Trophoblast cell (in vitro differentiated cells and primary cell): Measurements from ENCODE around the gene INCA1.

Experiments
- DNase-seq, 2 donors: peaks; one replicate each; pipeline ENCODE4 v3.0.0-alpha.2; 2016
- H2AFZ ChIP-seq: 2 replicates; pipeline ENCODE4 v1.6.1; 2013; ENCODE audit warnings: low read length, moderate library complexity, mild to moderate bottlenecking; ENCODE audit not compliant: insufficient read depth, poor library complexity
- H2AK5ac ChIP-seq: 2 replicates; pipeline ENCODE4 v1.6.1; 2013; ENCODE audit warnings: mild to moderate bottlenecking, low read length
- H2BK120ac ChIP-seq: 2 replicates; pipeline ENCODE4 v1.6.1; 2013; ENCODE audit warnings: low read length, mild to moderate bottlenecking, moderate library complexity; ENCODE audit not compliant: insufficient read depth, poor library complexity
- H2BK12ac ChIP-seq: 2 replicates; pipeline ENCODE4 v1.6.1; 2013; ENCODE audit warnings: mild to moderate bottlenecking, low read length, moderate library complexity
- H2BK5ac ChIP-seq: 2 replicates; pipeline ENCODE4 v1.6.1; 2013; ENCODE audit warnings: low read length, low read depth, moderate library complexity, mild to moderate bottlenecking; ENCODE audit not compliant: poor library complexity
- H3K14ac ChIP-seq: 2 replicates; pipeline ENCODE4 v1.6.1; 2013; ENCODE audit warnings: mild to moderate bottlenecking, low read length
- H3K18ac ChIP-seq: 2 replicates; pipeline ENCODE4 v1.6.1; 2013; ENCODE audit warnings: mild to moderate bottlenecking, low read length
- H3K23ac ChIP-seq: 2 replicates; pipeline ENCODE4 v1.6.1; 2013; ENCODE audit warnings: low read length
- H3K27ac ChIP-seq: 2 replicates; pipeline ENCODE4 v1.5.1; 2013; ENCODE audit warnings: low read depth, mild to moderate bottlenecking, inconsistent platforms, low read length, moderate library complexity
- H3K27me3 ChIP-seq: 2 replicates; pipeline ENCODE4 v1.6.1; 2013; ENCODE audit warnings: inconsistent platforms, mild to moderate bottlenecking, low read length, moderate library complexity; ENCODE audit not compliant: insufficient read depth
- H3K36me3 ChIP-seq, 2 experiments: 1 replicate in 1 of 2; 2 replicates in 1 of 2; pipeline ENCODE4 v1.6.1; 2013; ENCODE audit warnings: low read length in 2 of 2, mild to moderate bottlenecking in 2 of 2, moderate library complexity in 1 of 2; ENCODE audit not compliant: insufficient read depth in 2 of 2, control insufficient read depth in 1 of 2
- H3K4ac ChIP-seq: 2 replicates; pipeline ENCODE4 v1.6.1; 2013; ENCODE audit warnings: low read depth, mild to moderate bottlenecking, low read length, moderate library complexity
- H3K4me1 ChIP-seq, 2 experiments: 1 replicate in 1 of 2; 2 replicates in 1 of 2; pipeline ENCODE4 v1.6.1; 2013; ENCODE audit warnings: low read length in 2 of 2, mild to moderate bottlenecking in 2 of 2, moderate library complexity in 1 of 2; ENCODE audit not compliant: insufficient read depth in 2 of 2, control insufficient read depth in 1 of 2
- H3K4me2 ChIP-seq: 2 replicates; pipeline ENCODE4 v1.6.1; 2013; ENCODE audit warnings: inconsistent platforms, mild to moderate bottlenecking, low read length, moderate library complexity
- H3K4me3 ChIP-seq: 2 replicates; pipeline ENCODE4 v1.5.1; 2013; ENCODE audit warnings: mild to moderate bottlenecking, low read depth, low read length, inconsistent platforms
- H3K79me1 ChIP-seq: one replicate; pipeline ENCODE4 v1.6.1; 2013; ENCODE audit warnings: low read length
- H3K79me2 ChIP-seq: 2 replicates; pipeline ENCODE4 v1.6.1; 2013; ENCODE audit warnings: low read length, mild to moderate bottlenecking; ENCODE audit not compliant: control insufficient read depth, insufficient read depth, poor library complexity
- H3K9ac ChIP-seq: 2 replicates; pipeline ENCODE4 v1.6.1; 2013; ENCODE audit warnings: mild to moderate bottlenecking, low read length
- H3K9me3 ChIP-seq: 2 replicates; pipeline ENCODE4 v1.6.1; 2013; ENCODE audit warnings: low read depth, mild to moderate bottlenecking, control low read depth, inconsistent platforms, low read length; ENCODE audit not compliant: insufficient read depth
- H4K12ac ChIP-seq: 2 replicates; pipeline ENCODE4 v1.6.1; 2013; ENCODE audit warnings: low read depth, mild to moderate bottlenecking, low read length, moderate library complexity
- H4K8ac ChIP-seq: 2 replicates; pipeline ENCODE4 v1.6.1; 2013; ENCODE audit warnings: low read depth, mild to moderate bottlenecking, low read length, moderate library complexity
- H4K91ac ChIP-seq: one replicate; pipeline ENCODE4 v1.6.1; 2013; ENCODE audit warnings: low read depth, mild to moderate bottlenecking, low read length, moderate library complexity
- WGBS: extraction: QIAGEN DNeasy Blood & Tissue Kit; methylation state at CpG from one replicate; pipeline ENCODE4 v1.1.7; 2013; ENCODE audit warnings: missing lambda C conversion rate; ENCODE audit not compliant: insufficient read length, insufficient coverage; ENCODE audit errors: extremely low coverage; 5-methylcytosine and 5-hydroxymethylcytosine counted together

The INCA1 gene

GRCh38 chr17:4944163-4944553 lies 53.2 kb downstream of the INCA1 start:
- H3K4ac ChIP-seq = no peak overlapping the region
- DNase-seq = peak in 1 of 2 donors; percentile 49
- no peak overlapping the region for H2BK5ac ChIP-seq
- H3K4me1 ChIP-seq = peaks cover 17 to 27% of the 10 kb centered on the region in 2 experiments
- H2BK120ac ChIP-seq = no peak overlapping the region
- H2BK12ac ChIP-seq = no peak overlapping the region
- peaks cover 30% of the 10 kb centered on the region for H3K79me1 ChIP-seq
- H3K4me3 ChIP-seq = no peak overlapping the region
- H3K27ac ChIP-seq = peak overlapping the region; percentile 57
- no peak overlapping the region for H3K23ac ChIP-seq
- H4K12ac ChIP-seq = no peak overlapping the region
- H2AFZ ChIP-seq = no peak overlapping the region
- no peak overlapping the region for H3K18ac ChIP-seq
- H3K79me2 ChIP-seq = peaks cover 31% of the 10 kb centered on the region
- H2AK5ac ChIP-seq = no peak overlapping the region
- peaks cover 37 to 49% of the 10 kb centered on the region in 2 experiments for H3K36me3 ChIP-seq
- peaks cover 1% of the 10 kb centered on the region for H3K9me3 ChIP-seq
- H4K91ac ChIP-seq = no peak overlapping the region
- no peak overlapping the region for H3K9ac ChIP-seq
- no peaks in the 10 kb centered on the region for H3K27me3 ChIP-seq
- no CpG with 5 or more reads among the region's 3 CpGs for WGBS
- no peak overlapping the region for H4K8ac ChIP-seq
- H3K4me2 ChIP-seq = no peak overlapping the region
- H3K14ac ChIP-seq = no peak overlapping the region

GRCh38 chr17:4942760-4943508 lies 54.4 kb downstream of the INCA1 start:
- no CpG with 5 or more reads among the region's 13 CpGs for WGBS
- Histone ChIP-seq H3K18ac (no peak overlapping the region), H3K4me1 (peaks cover 25 to 33% of the 10 kb centered on the region in 2 experiments), H3K9ac (no peak overlapping the region), H3K23ac (no peak overlapping the region), H2BK5ac (no peak overlapping the region), H3K4me3 (peak overlapping the region; percentile 14), H3K9me3 (no peaks in the 10 kb centered on the region), H2BK12ac (no peak overlapping the region), H3K4ac (peak overlapping the region; percentile 40), H3K36me3 (peaks cover 45 to 58% of the 10 kb centered on the region in 2 experiments), H2AK5ac (no peak overlapping the region), H3K14ac (no peak overlapping the region), H3K4me2 (no peak overlapping the region), H4K12ac (no peak overlapping the region), H2BK120ac (no peak overlapping the region), H3K27ac (no peak overlapping the region), H2AFZ (no peak overlapping the region), H3K27me3 (no peaks in the 10 kb centered on the region), H3K79me2 (peaks cover 30% of the 10 kb centered on the region), H4K8ac (no peak overlapping the region), H4K91ac (no peak overlapping the region), H3K79me1 (peaks cover 19% of the 10 kb centered on the region)
- no peak for DNase-seq

- Histone ChIP-seq H3K4ac (peak overlapping the region; percentile 90), H3K27me3 (no peaks in the 10 kb centered on the region), H3K36me3 (peaks cover 50 to 66% of the 10 kb centered on the region in 2 experiments), H4K91ac (no peak overlapping the region), H3K4me2 (peak overlapping the region; percentile 93), H3K27ac (no peak overlapping the region), H2BK120ac (no peak overlapping the region), H3K4me3 (peak overlapping the region; percentile 85), H3K79me2 (peaks cover 18% of the 10 kb centered on the region), H3K14ac (no peak overlapping the region), H3K9ac (peak overlapping the region; percentile 91), H4K12ac (no peak overlapping the region), H3K18ac (no peak overlapping the region), H4K8ac (no peak overlapping the region), H2BK5ac (no peak overlapping the region), H2AFZ (no peak overlapping the region), H2BK12ac (no peak overlapping the region), H3K4me1 (peaks cover 22 to 29% of the 10 kb centered on the region in 2 experiments), H3K23ac (no peak overlapping the region), H3K79me1 (peaks cover 13% of the 10 kb centered on the region), H3K9me3 (no peaks in the 10 kb centered on the region), H2AK5ac (no peak overlapping the region)
- WGBS = no CpG with 5 or more reads among the region's 4 CpGs
- no peak for DNase-seq
These were observed 56.1 kb downstream of the INCA1 start for GRCh38 chr17:4941319-4941610.

- no peak for DNase-seq
- Histone ChIP-seq H4K12ac (peak overlapping the region; percentile 87), H3K9me3 (no peaks in the 10 kb centered on the region), H3K27ac (peak overlapping the region; percentile 97), H2BK5ac (peak overlapping the region; percentile 55), H3K4me3 (peak overlapping the region; percentile 85), H3K4ac (peak overlapping the region; percentile 90), H2BK120ac (peak overlapping the region; percentile 81), H3K36me3 (peaks cover 48 to 62% of the 10 kb centered on the region in 2 experiments), H3K27me3 (no peaks in the 10 kb centered on the region), H3K4me1 (peaks cover 20 to 24% of the 10 kb centered on the region in 2 experiments), H3K79me2 (peaks cover 18% of the 10 kb centered on the region), H3K23ac (no peak overlapping the region), H3K79me1 (peaks cover 13% of the 10 kb centered on the region), H2AK5ac (peak overlapping the region; percentile 95), H3K4me2 (peak overlapping the region; percentile 93), H3K14ac (peak overlapping the region; percentile 95), H3K18ac (peak overlapping the region; percentile 80), H2BK12ac (peak overlapping the region; percentile 38), H3K9ac (peak overlapping the region; percentile 91), H2AFZ (peak overlapping the region; percentile 20), H4K8ac (peak overlapping the region; percentile 92), H4K91ac (peak overlapping the region; percentile 88)
- WGBS = no CpG with 5 or more reads among the region's 29 CpGs
These were observed 56.6 kb downstream of the INCA1 start for GRCh38 chr17:4940555-4941318.
